Astrocyte of the cerebellum (primary cell): ENCODE data around the gene KRT7.

Source experiments
- DNase-seq: peaks from one replicate; pipeline ENCODE4 v3.0.0-alpha.2; 2011; ENCODE audit warnings: low read depth
- H3K4me3 ChIP-seq: 2 replicates; pipeline ENCODE4 v1.5.1; 2011; ENCODE audit warnings: mild to moderate bottlenecking, low read depth, low read length, moderate library complexity
- CTCF ChIP-seq: IDR thresholded peaks from 2 replicates; pipeline ENCODE4 v1.5.1; 2012; ENCODE audit warnings: low read length, low read depth, moderate library complexity, mild to moderate bottlenecking; ENCODE audit errors: missing control alignments
- in situ Hi-C: cut with HindIII; loops from 2 replicates; pipeline ENCODE4 v1.10.0; 2017; ENCODE audit warnings: low sequenced_read_pairs

Gene KRT7

GRCh38 chr12:52217223-52217622 lies 15.8 kb upstream of the KRT7 start:
- in situ Hi-C loops: no loop called here
- no peak overlapping the region for H3K4me3 ChIP-seq
- TF ChIP-seq CTCF: no peak
- no peak for DNase-seq

- TF ChIP-seq CTCF: no peak
- no peak overlapping the region for H3K4me3 ChIP-seq
- no peak for DNase-seq
- in situ Hi-C loops: no loop called here
These were observed 15.0 kb upstream of the KRT7 start for GRCh38 chr12:52218001-52218400.

- no peak overlapping the region for H3K4me3 ChIP-seq
- no peak for TF ChIP-seq CTCF
- DNase-seq: no peak
- in situ Hi-C loops: no loop called here
These were observed 12.6 kb upstream of the KRT7 start for GRCh38 chr12:52220477-52220876.

- TF ChIP-seq CTCF: no peak
- in situ Hi-C loops: no loop called here
- no peak overlapping the region for H3K4me3 ChIP-seq
- DNase-seq: no peak
These were observed 11.8 kb upstream of the KRT7 start for GRCh38 chr12:52221070-52221781.

- in situ Hi-C loops: no loop called here
- TF ChIP-seq CTCF: peak; percentile 45
- no peak overlapping the region for H3K4me3 ChIP-seq
- no peak for DNase-seq
These were observed 11.1 kb upstream of the KRT7 start for GRCh38 chr12:52221912-52222457.

GRCh38 chr12:52222692-52223091 lies 10.4 kb upstream of the KRT7 start:
- no peak overlapping the region for H3K4me3 ChIP-seq
- no peak for TF ChIP-seq CTCF
- no peak for DNase-seq
- in situ Hi-C loops: no loop called here
